Keratinocyte (primary cell): ENCODE data around the gene SNRNP35. TPM values are rescaled to one million over a fixed set of nuclear protein-coding genes. Genes with fewer than 3 reads are reported as not detected.

Experiments
- DNase-seq: peaks from one replicate; pipeline ENCODE4 v3.0.0-alpha.2; 2011; ENCODE audit warnings: low read depth, missing footprints, low spot score
- FAIRE-seq: peaks from 2 replicates; lab custom pipeline; 2011; peaks lifted over from hg19 to GRCh38; lab: Jason Lieb, UNC
- H2AFZ ChIP-seq: 2 replicates; pipeline ENCODE4 v1.6.0; 2012; ENCODE audit warnings: low read length, control low read depth, inconsistent platforms; ENCODE audit not compliant: control insufficient read depth
- H3K27ac ChIP-seq: 2 replicates; pipeline ENCODE4 v1.5.1; 2011; ENCODE audit warnings: low read length; ENCODE audit not compliant: control insufficient read depth, insufficient read depth
- H3K27me3 ChIP-seq: 3 replicates; pipeline ENCODE4 v1.6.0; 2011; ENCODE audit warnings: low read length; ENCODE audit not compliant: control insufficient read depth, insufficient read depth; ENCODE audit errors: extremely low read depth
- H3K36me3 ChIP-seq, 2 experiments: 2 replicates in 1 of 2; 3 replicates in 1 of 2; pipeline ENCODE4 v1.5.1; 2011; ENCODE audit warnings: low read length in 2 of 2, mild to moderate bottlenecking in 1 of 2; ENCODE audit not compliant: control insufficient read depth in 2 of 2, insufficient read depth in 2 of 2; ENCODE audit errors: extremely low read depth in 1 of 2
- H3K4me1 ChIP-seq: 3 replicates; pipeline ENCODE4 v1.5.1; 2011; ENCODE audit warnings: low read length; ENCODE audit not compliant: control insufficient read depth, insufficient read depth; ENCODE audit errors: extremely low read depth
- H3K4me2 ChIP-seq: 3 replicates; pipeline ENCODE4 v1.6.0; 2011; ENCODE audit warnings: low read depth, low read length; ENCODE audit not compliant: control insufficient read depth, insufficient read depth; ENCODE audit errors: extremely low read depth
- H3K4me3 ChIP-seq, 3 experiments: fragments of 200-600 bp in 1 of 3; sonication (generic) in 1 of 3; 2 replicates in 2 of 3; 3 replicates in 1 of 3; pipeline ENCODE4 v1.5.1; 2011 to 2016; ENCODE audit warnings: low read length in 3 of 3, mild to moderate bottlenecking in 3 of 3, control low read depth in 2 of 3, inconsistent platforms in 1 of 3, low read depth in 1 of 3, mixed read lengths in 1 of 3, mixed run types in 1 of 3, moderate library complexity in 1 of 3; ENCODE audit not compliant: control insufficient read depth in 2 of 3, insufficient read depth in 2 of 3; ENCODE audit errors: extremely low read depth in 1 of 3
- H3K79me2 ChIP-seq: 2 replicates; pipeline ENCODE4 v1.6.0; 2012; ENCODE audit warnings: low read length; ENCODE audit not compliant: control insufficient read depth, insufficient read depth
- H3K9ac ChIP-seq: 3 replicates; pipeline ENCODE4 v1.6.0; 2011; ENCODE audit warnings: low read length; ENCODE audit not compliant: control insufficient read depth, insufficient read depth; ENCODE audit errors: extremely low read depth
- H3K9me1 ChIP-seq: 3 replicates; pipeline ENCODE4 v1.6.0; 2011; ENCODE audit warnings: low read length; ENCODE audit not compliant: control insufficient read depth, insufficient read depth; ENCODE audit errors: extremely low read depth
- H3K9me3 ChIP-seq: 2 replicates; pipeline ENCODE4 v1.5.1; 2012; ENCODE audit warnings: low read depth, low read length; ENCODE audit not compliant: control insufficient read depth
- H4K20me1 ChIP-seq: 3 replicates; pipeline ENCODE4 v1.6.0; 2011; ENCODE audit warnings: low read length; ENCODE audit not compliant: control insufficient read depth, insufficient read depth; ENCODE audit errors: extremely low read depth
- CTCF ChIP-seq, 3 experiments: IDR thresholded peaks in 1 of 3; conservative IDR thresholded peaks in 1 of 3; optimal IDR thresholded peaks in 1 of 3; 2 replicates in 2 of 3; 3 replicates in 1 of 3; pipeline versions ENCODE3 to v1.5.1; 2011; ENCODE audit warnings: low read length in 3 of 3, mild to moderate bottlenecking in 3 of 3, moderate library complexity in 2 of 3, control low read depth in 1 of 3, inconsistent platforms in 1 of 3; ENCODE audit not compliant: insufficient read depth in 2 of 3; ENCODE audit errors: extremely low read depth in 1 of 3
- EZH2 ChIP-seq: IDR thresholded peaks from one replicate; pipeline ENCODE4 v1.6.1; 2012; ENCODE audit warnings: inconsistent platforms, mild to moderate bottlenecking, low read length, moderate library complexity
- dilution Hi-C: fragments of 300-500 bp; cut with MboI; formaldehyde crosslinking; loops from one replicate; pipeline ENCODE4 v1.7.0; 2020; ENCODE audit warnings: low sequenced_read_pairs; ENCODE audit not compliant: extremely low pct_ligation_motif_present
- polyA plus RNA-seq, 5 experiments: library from polyadenylated mRNA; depleted of rRNA in 3 of 5; stranded (reverse) in 3 of 5; stranded (forward) in 1 of 5; unstranded in 1 of 5; fragments of >200 nt; gene quantifications; 1 replicate in 1 of 5; 2 replicates in 3 of 5; 3 replicates in 1 of 5; pipeline versions ENCODE4 v1.2.1 to v1.2.3, GENCODE V29; 2011 to 2012; ENCODE audit warnings: missing spikeins in 2 of 5, low read depth in 1 of 5, low replicate concordance in 1 of 5

SNRNP35 gene
- polyA plus RNA-seq, 1 donor (not counting 4 experiments of a cell fraction or from before 2014, with no cell fraction given): 15.2 TPM

- DNase-seq: no peak
- Histone ChIP-seq H3K79me2 (peaks cover 3% of the 10 kb centered on the region), H3K9me1 (no peaks in the 10 kb centered on the region), H3K4me3 (no peak overlapping the region), H3K4me2 (no peak overlapping the region), H3K27ac (no peak overlapping the region), H3K36me3 (peaks cover 5 to 11% of the 10 kb centered on the region in 2 experiments), H3K27me3 (no peaks in the 10 kb centered on the region), H3K9me3 (no peaks in the 10 kb centered on the region), H2AFZ (no peak overlapping the region), H4K20me1 (no peaks in the 10 kb centered on the region), H3K9ac (no peak overlapping the region), H3K4me1 (no peaks in the 10 kb centered on the region)
- TF ChIP-seq EZH2: no peak
- no peak for TF ChIP-seq CTCF (optimal IDR thresholded peaks at IDR 0.05 in 1 of 3, IDR thresholded peaks at IDR 0.05 in 1 of 3, conservative IDR thresholded peaks at IDR 0.05 in 1 of 3; ENCODE audit: extremely low read depth in 1 of 3, insufficient read depth in 2 of 3, low read length in 3 of 3)
- dilution Hi-C loops: no loop called here
- FAIRE-seq: no peak
Measured at GRCh38 chr12:123502163-123502704, 44.3 kb downstream of the SNRNP35 start.

GRCh38 chr12:123506059-123506842, 48.3 kb downstream of the SNRNP35 start:
- dilution Hi-C loops: no loop called here
- peaks cover 9 to 11% of the 10 kb centered on the region in 2 experiments for H3K36me3 ChIP-seq
- no peaks in the 10 kb centered on the region for H3K27me3 ChIP-seq
- DNase-seq (no peak), FAIRE-seq (no peak)
- TF ChIP-seq CTCF (optimal IDR thresholded peaks at IDR 0.05 in 1 of 3, IDR thresholded peaks at IDR 0.05 in 1 of 3, conservative IDR thresholded peaks at IDR 0.05 in 1 of 3; ENCODE audit: extremely low read depth in 1 of 3, insufficient read depth in 2 of 3, low read length in 3 of 3) (no peak), EZH2 (no peak)
- no peak overlapping the region for H3K4me2 ChIP-seq
- no peaks in the 10 kb centered on the region for H4K20me1 ChIP-seq
- no peak overlapping the region for H3K4me3 ChIP-seq
- H3K27ac ChIP-seq: no peak overlapping the region
- no peak overlapping the region for H2AFZ ChIP-seq
- H3K4me1 ChIP-seq: no peaks in the 10 kb centered on the region
- H3K79me2 ChIP-seq: peaks cover 3% of the 10 kb centered on the region
- no peaks in the 10 kb centered on the region for H3K9me1 ChIP-seq
- no peak overlapping the region for H3K9ac ChIP-seq
- H3K9me3 ChIP-seq: no peaks in the 10 kb centered on the region
